Epithelial cell of proximal tubule (primary cell): ENCODE results near the gene DEFB119. TPM values are rescaled to one million over a fixed set of nuclear protein-coding genes. Genes with fewer than 3 reads are reported as not detected.
"Not testable (repeated sequence)": the region's sequence is repeated elsewhere in the genome, so short reads cannot be mapped to it uniquely, and the experiment has no call there.

Experiments used
- DNase-seq: peaks from one replicate; pipeline ENCODE4 v3.0.0-alpha.2; 2011; ENCODE audit warnings: low read depth
- H3K4me3 ChIP-seq: 2 replicates; pipeline ENCODE4 v1.5.1; 2011; ENCODE audit warnings: low read depth, mild to moderate bottlenecking, low read length
- total RNA-seq: library from RNA; depleted of rRNA; stranded (reverse); fragments of >200 nt; gene quantifications from 2 replicates; pipeline ENCODE4 v1.2.3, GENCODE V29; 2015
- TF ChIP-seq, protein P1 (sequence below): conservative IDR thresholded peaks from 2 replicates; pipeline ENCODE4 v1.5.1; 2012; ENCODE audit warnings: low read depth, mild to moderate bottlenecking, low read length

The DEFB119 gene
- total RNA-seq: not detected in 2 replicates

DNA sequence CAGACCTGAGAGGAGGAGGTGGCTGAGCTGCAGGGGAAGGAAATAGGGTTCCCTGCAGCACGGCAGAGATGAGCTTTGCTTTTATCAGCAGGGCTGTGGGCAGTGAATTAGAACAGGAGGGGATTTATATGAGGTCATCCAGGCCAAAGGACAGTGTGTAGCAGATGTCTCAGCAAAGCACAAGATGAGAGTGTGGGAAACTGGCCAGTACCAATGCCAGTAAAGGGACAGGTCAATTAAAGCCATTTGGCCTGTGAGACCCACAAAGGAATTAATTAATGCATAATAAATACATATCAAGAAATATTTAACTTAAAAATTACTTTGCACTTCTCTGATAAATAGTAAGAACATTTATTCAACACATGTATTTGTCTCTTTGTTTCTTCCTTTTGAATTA lies at the start of gene DEFB119:
TSS of gene DEFB119 (minus strand) at position 101 of the 400 bp plus-strand sequence. CDS start 107 bp downstream, outside the sequence.
- no peak for DNase-seq
- H3K4me3 ChIP-seq: no peak within 1 kb of the TSS
- TF ChIP-seq, protein P1, sequence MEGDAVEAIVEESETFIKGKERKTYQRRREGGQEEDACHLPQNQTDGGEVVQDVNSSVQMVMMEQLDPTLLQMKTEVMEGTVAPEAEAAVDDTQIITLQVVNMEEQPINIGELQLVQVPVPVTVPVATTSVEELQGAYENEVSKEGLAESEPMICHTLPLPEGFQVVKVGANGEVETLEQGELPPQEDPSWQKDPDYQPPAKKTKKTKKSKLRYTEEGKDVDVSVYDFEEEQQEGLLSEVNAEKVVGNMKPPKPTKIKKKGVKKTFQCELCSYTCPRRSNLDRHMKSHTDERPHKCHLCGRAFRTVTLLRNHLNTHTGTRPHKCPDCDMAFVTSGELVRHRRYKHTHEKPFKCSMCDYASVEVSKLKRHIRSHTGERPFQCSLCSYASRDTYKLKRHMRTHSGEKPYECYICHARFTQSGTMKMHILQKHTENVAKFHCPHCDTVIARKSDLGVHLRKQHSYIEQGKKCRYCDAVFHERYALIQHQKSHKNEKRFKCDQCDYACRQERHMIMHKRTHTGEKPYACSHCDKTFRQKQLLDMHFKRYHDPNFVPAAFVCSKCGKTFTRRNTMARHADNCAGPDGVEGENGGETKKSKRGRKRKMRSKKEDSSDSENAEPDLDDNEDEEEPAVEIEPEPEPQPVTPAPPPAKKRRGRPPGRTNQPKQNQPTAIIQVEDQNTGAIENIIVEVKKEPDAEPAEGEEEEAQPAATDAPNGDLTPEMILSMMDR: no peak

DNA sequence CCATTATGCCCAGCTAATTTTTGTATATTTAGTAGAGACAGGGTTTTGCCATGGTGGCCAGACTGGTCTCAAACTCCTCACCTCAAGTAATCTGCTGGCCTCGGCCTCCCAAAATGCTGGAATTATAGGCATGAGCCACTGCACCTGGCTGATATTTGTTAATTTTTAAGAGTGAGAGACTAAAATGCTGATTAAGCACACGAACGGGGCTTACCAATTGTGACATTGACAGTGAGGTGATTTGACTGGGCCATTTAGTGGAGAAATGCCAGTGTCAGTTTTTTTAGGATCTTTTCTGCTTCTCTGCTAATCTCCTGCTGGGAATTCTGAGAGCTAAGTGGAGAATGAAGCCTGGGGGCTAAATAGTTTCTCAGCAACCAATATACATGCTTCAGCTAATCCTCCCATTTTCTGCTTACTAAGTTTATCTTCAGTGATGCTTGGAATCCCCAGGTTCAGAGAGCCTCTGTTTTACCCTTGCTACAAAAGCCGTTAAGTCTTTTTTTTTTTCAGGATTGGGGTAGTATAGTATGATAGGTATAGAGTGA lies 40.3 kb upstream of the DEFB119 start:
- TF ChIP-seq, protein P1: no peak
- H3K4me3 ChIP-seq: no peak overlapping the region
- DNase-seq: no peak

GRCh38 chr20:31427576-31427975 lies 37.2 kb upstream of the DEFB119 start:
- DNase-seq, H3K4me3 ChIP-seq: not testable (repeated sequence)

DNA sequence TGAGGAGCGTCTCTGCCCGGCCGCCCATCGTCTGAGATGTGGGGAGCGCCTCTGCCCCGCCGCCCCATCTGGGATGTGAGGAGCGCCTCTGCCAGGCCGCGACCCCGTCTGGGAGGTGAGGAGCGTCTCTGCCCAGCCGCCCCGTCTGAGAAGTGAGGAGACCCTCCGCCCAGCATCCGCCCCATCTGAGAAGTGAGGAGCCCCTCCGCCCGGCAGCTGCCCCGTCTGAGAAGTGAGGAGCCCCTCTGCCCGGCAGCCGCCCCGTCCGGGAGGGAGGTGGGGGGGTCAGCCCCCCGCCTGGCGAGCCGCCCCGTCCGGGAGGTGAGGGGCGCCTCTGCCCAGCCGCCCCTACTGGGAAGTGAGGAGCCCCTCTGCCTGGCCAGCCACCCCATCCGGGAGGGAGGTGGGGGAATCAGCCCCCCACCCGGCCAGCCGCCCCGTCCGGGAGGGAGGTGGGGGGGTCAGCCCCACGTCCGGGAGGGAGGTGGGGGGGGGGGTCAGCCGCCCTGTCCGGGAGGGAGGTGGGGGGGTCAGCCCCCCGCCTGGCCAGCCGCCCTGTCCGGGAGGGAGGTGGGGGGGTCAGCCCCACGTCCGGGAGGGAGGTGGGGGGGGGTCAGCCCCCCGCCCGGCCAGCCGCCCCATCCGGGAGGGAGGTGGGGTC lies 36.6 kb upstream of the DEFB119 start:
- H3K4me3 ChIP-seq, DNase-seq: not testable (repeated sequence)

DNA sequence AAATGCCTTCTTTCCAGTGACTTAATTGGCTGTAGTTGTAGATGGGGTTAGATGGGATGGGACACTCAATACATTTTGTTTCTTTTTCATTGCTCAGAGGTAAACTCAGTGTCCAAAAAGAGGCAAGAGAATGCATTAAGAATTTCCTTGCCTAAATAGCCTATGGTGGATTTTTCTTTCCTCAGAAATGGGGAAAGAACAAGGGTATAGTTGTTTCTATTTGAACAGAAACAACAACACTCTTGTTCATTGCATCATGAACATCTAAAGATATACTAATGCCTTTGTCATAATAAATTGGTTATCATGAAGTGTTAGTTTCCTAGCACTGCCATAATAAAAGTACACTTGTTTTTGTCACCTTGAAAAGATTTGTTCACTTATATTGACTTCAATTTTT lies 35.4 kb upstream of the DEFB119 start:
- H3K4me3 ChIP-seq: no peak overlapping the region
- TF ChIP-seq, protein P1: no peak
- DNase-seq: no peak

DNA sequence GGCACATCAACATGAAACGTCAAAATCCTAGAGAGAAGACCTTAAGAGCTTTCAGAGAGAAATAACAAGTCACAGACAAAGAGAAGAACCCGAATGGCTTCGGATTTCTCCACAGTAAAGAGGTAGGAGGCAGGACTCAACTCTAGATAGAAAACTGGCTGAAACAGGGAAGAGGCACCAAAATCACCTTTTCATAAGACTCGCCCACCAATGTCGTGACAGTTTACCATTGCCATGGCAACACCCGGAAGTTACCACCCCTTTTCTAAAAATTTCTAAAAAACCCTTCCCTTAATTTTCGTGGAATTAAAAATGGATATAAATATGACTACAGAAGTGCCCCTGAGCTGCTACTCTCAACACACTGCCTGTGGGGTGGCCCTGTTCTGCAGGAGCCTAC lies 27.9 kb upstream of the DEFB119 start:
- TF ChIP-seq, protein P1: no peak
- no peak overlapping the region for H3K4me3 ChIP-seq
- DNase-seq: no peak

- DNase-seq: no peak
- TF ChIP-seq, protein P1: no peak
- H3K4me3 ChIP-seq: no peak overlapping the region
Measured at GRCh38 chr20:31415653-31416052, 25.3 kb upstream of the DEFB119 start.

DNA sequence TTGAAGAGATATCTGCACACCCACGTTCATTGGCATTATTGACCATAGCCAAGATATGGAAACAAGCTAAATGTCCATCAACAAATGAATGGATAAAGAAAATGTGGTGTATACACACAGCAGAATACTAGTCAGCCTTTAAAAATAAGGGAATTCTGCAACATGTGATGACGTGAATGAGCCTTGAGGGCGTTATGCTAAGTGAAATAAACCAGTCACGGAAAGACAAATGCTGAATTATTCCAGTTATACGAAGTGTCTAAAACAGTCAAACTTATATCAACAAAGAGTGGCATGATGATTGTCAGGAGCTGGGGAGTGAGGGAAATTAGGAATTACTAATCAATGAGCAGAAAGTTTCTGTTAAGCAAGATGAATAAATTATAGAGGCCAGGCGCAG lies 24.0 kb upstream of the DEFB119 start:
- no peak for DNase-seq
- TF ChIP-seq, protein P1: no peak
- no peak overlapping the region for H3K4me3 ChIP-seq
